Endothelial cell of umbilical vein (primary cell): ENCODE data around the gene AGXT. TPM values are rescaled to one million over a fixed set of nuclear protein-coding genes. Genes with fewer than 3 reads are reported as not detected.

Source experiments
- BruUV-seq: library from RNA; stranded (reverse); fragments of 400-500 nt; replicated peaks from 2 replicates; lab custom pipeline; 2021; lab: Mats Ljungman, UMichigan
- CTCF ChIA-PET: fragments of 300-600, 350-600 bp; sonication (Branson Sonifier 250); formaldehyde crosslinking; loops from one replicate; lab custom pipeline; 2021; ENCODE audit warnings: antibody characterized with exemption, inconsistent platforms; lab: Charles Lee
- POLR2A ChIA-PET: fragments of 300-600, 350-600 bp; sonication (Branson Sonifier 250); formaldehyde crosslinking; loops from one replicate; lab custom pipeline; 2021; ENCODE audit warnings: antibody characterized with exemption, inconsistent platforms; lab: Charles Lee
- DNase-seq: peaks from one replicate; pipeline ENCODE4 v3.0.0-alpha.2; 2011; ENCODE audit warnings: low read depth, low spot score
- FAIRE-seq: peaks from 2 replicates; lab custom pipeline; 2011; peaks lifted over from hg19 to GRCh38; lab: Jason Lieb, UNC
- H2AFZ ChIP-seq: 2 replicates; pipeline ENCODE4 v1.6.0; 2012; ENCODE audit warnings: low read depth, low read length, control low read depth, inconsistent platforms
- H3K27ac ChIP-seq: 2 replicates; pipeline ENCODE4 v1.5.1; 2011; ENCODE audit warnings: low read depth, mild to moderate bottlenecking, control low read depth, low read length, moderate library complexity; ENCODE audit not compliant: insufficient read depth
- H3K27me3 ChIP-seq, 2 experiments: 2 replicates each; pipeline versions ENCODE4 v1.6.0 to v1.6.1; 2011; ENCODE audit warnings: low read length in 2 of 2, mixed read lengths in 1 of 2; ENCODE audit not compliant: control insufficient read depth in 2 of 2, insufficient read depth in 2 of 2
- H3K36me3 ChIP-seq, 2 experiments: 2 replicates in 1 of 2; 3 replicates in 1 of 2; pipeline ENCODE4 v1.5.1; 2011; ENCODE audit warnings: low read length in 2 of 2, mild to moderate bottlenecking in 1 of 2, moderate library complexity in 1 of 2; ENCODE audit not compliant: control insufficient read depth in 2 of 2, insufficient read depth in 2 of 2; ENCODE audit errors: extremely low read depth in 1 of 2
- H3K4me1 ChIP-seq: 3 replicates; pipeline ENCODE4 v1.5.1; 2011; ENCODE audit warnings: mild to moderate bottlenecking, low read length; ENCODE audit not compliant: control insufficient read depth, insufficient read depth; ENCODE audit errors: extremely low read depth
- H3K4me2 ChIP-seq: 2 replicates; pipeline ENCODE4 v1.6.1; 2011; ENCODE audit warnings: low read length, control low read depth, mixed read lengths; ENCODE audit not compliant: insufficient read depth
- H3K4me3 ChIP-seq, 3 experiments: fragments of 200-600 bp in 1 of 3; sonication (generic), shearing (Covaris generic) in 1 of 3; replicated peaks in 1 of 3; 2 replicates each; pipeline ENCODE4 v1.5.1; 2011 to 2016; ENCODE audit warnings: control low read depth in 3 of 3, low read length in 3 of 3, mild to moderate bottlenecking in 2 of 3, inconsistent platforms in 1 of 3, low read depth in 1 of 3, moderate library complexity in 1 of 3; ENCODE audit not compliant: insufficient read depth in 1 of 3
- H3K79me2 ChIP-seq: 2 replicates; pipeline ENCODE4 v1.6.0; 2012; ENCODE audit warnings: low read length, inconsistent platforms; ENCODE audit not compliant: control insufficient read depth, insufficient read depth
- H3K9ac ChIP-seq: replicated peaks from 2 replicates; pipeline ENCODE3; 2011; ENCODE audit warnings: low read length, control low read depth; ENCODE audit not compliant: insufficient read depth; ENCODE audit errors: extremely low read depth
- H3K9me1 ChIP-seq: replicated peaks from 3 replicates; pipeline ENCODE4 v1.6.0; 2011; ENCODE audit warnings: mild to moderate bottlenecking, low read length; ENCODE audit not compliant: control insufficient read depth, insufficient read depth; ENCODE audit errors: extremely low read depth
- H3K9me3 ChIP-seq: replicated peaks from 2 replicates; pipeline ENCODE4 v1.5.1; 2012; ENCODE audit warnings: low read length, inconsistent platforms; ENCODE audit not compliant: control insufficient read depth, insufficient read depth
- H4K20me1 ChIP-seq: replicated peaks from 2 replicates; pipeline ENCODE3; 2011; ENCODE audit warnings: mild to moderate bottlenecking, low read length; ENCODE audit not compliant: control insufficient read depth, insufficient read depth; ENCODE audit errors: extremely low read depth
- EZH2 ChIP-seq: IDR thresholded peaks from 2 replicates; pipeline ENCODE4 v1.6.1; 2012; ENCODE audit warnings: borderline replicate concordance, low read depth, mild to moderate bottlenecking, moderate library complexity, low read length, inconsistent platforms; ENCODE audit not compliant: severe bottlenecking
- FOS ChIP-seq: IDR thresholded peaks from 2 replicates; pipeline ENCODE4 v1.6.1; 2011; ENCODE audit warnings: mild to moderate bottlenecking, low read length, moderate library complexity, borderline replicate concordance; ENCODE audit not compliant: insufficient read depth
- GATA2 ChIP-seq: IDR thresholded peaks from 2 replicates; pipeline ENCODE4 v1.7.0; 2011; ENCODE audit warnings: low read depth, mild to moderate bottlenecking, moderate library complexity, mixed read lengths, low read length; ENCODE audit not compliant: insufficient read length, insufficient read depth
- JUN ChIP-seq: IDR thresholded peaks from 2 replicates; pipeline ENCODE4 v1.6.1; 2011; ENCODE audit warnings: borderline replicate concordance, low read depth; ENCODE audit not compliant: insufficient read length, insufficient read depth
- MYC ChIP-seq: IDR thresholded peaks from one replicate; pipeline ENCODE4 v1.6.1; 2011; ENCODE audit warnings: mild to moderate bottlenecking, low read depth, low read length
- POLR2A ChIP-seq: IDR thresholded peaks from 2 replicates; pipeline ENCODE4 v1.6.1; 2012; ENCODE audit warnings: low read depth, mild to moderate bottlenecking, control low read depth, low read length
- POLR2AphosphoS5 ChIP-seq: IDR thresholded peaks from 2 replicates; pipeline ENCODE4 v1.6.1; 2012; ENCODE audit warnings: low read depth, mild to moderate bottlenecking, control low read depth, low read length, moderate library complexity; ENCODE audit not compliant: insufficient read depth
- dilution Hi-C: fragments of 300-500 bp; cut with MboI; formaldehyde crosslinking; loops from one replicate; pipeline ENCODE4 v1.15.0; 2019; ENCODE audit warnings: low sequenced_read_pairs; ENCODE audit not compliant: extremely low pct_ligation_motif_present
- intact Hi-C: fragments of 100-400 bp; cut with micrococcal nuclease; formaldehyde crosslinking; loops from one replicate; pipeline ENCODE4 v1.10.0; 2022
- polyA plus RNA-seq, 4 experiments: library from polyadenylated mRNA; depleted of rRNA in 3 of 4; stranded (reverse) in 3 of 4; unstranded in 1 of 4; fragments of >200 nt; gene quantifications; 2 replicates each; pipeline versions ENCODE4 v1.2.1 to v1.2.3, GENCODE V29; 2011 to 2012; ENCODE audit warnings: missing spikeins in 1 of 4
- total RNA-seq: library from RNA; stranded (reverse); gene quantifications from 2 replicates; pipeline ENCODE4 v1.2.3, GENCODE V29; 2021
- TF ChIP-seq, protein P1 (sequence below), 2 donors: IDR thresholded peaks; 1 replicate in 1 of 2; 2 replicates in 1 of 2; pipeline ENCODE4 v1.5.1; 2011; ENCODE audit warnings: low read length in 2 of 2, mild to moderate bottlenecking in 2 of 2, moderate library complexity in 2 of 2, control low read depth in 1 of 2, inconsistent platforms in 1 of 2, low read depth in 1 of 2; ENCODE audit not compliant: insufficient read depth in 1 of 2; ENCODE audit errors: extremely low read depth in 1 of 2
- TF ChIP-seq, protein P2 (sequence below): IDR thresholded peaks from 2 replicates; pipeline ENCODE4 v1.6.1; 2011; ENCODE audit not compliant: insufficient read depth, insufficient read length

The AGXT gene
- total and polyA plus RNA-seq, 2 donors (not counting 3 experiments of a cell fraction or from before 2014, with no cell fraction given): not detected

DNA sequence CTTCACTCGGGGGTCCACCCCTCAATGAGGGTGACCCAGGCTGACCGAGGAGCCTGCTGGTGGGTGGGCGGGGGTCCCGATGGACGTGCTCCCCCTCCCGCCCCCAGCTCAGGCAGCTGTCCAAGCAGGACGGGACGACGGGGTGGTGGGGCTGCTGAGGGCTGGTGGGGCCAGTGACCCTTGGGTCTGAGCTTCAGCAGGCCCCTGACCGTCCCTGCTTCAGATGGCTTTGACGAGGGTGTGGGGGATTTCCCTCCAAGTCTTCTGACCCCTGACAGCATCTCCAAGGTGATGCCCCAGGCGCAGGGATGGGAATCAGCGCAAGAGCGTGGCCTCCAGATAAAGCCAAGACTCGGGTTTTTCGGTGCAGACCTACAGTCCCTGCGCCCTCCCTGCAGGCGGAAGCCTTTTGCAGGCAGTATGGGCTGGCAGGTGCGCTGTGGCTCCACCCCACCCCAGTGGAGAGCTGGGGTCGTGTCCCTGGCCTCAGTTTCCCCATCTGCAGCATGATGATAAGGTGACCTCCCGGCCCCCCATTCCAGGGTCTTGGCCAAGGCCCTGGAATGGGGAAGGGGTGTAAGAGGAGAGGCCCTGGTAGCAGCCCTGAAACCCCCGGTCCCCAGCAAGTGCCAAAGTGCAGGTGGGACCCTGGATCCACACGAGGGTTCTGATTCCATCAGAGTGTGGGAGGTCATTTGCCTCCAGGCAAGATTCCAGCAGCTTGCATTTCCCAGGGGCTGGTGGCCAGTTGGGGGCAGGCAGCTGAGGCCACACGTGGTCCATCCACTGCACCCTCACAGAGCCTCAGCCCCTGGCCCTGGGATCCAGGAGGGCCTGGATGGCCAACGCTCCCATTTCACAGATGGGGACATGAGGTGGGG lies 46.3 kb downstream of the AGXT start:
- no peaks in the 10 kb centered on the region for H3K9me1 ChIP-seq
- FAIRE-seq (no peak), DNase-seq (no peak)
- no peak overlapping the region for H3K27ac ChIP-seq
- H3K4me3 ChIP-seq: no peak overlapping the region
- no peak overlapping the region for H2AFZ ChIP-seq
- dilution Hi-C loops (no loop called here), intact Hi-C loops (loop anchor here (1.0 to 10.0 kb wide), 8 partner anchors 17 to 313 kb away; partner anchors contain the start of gene PPP1R7)
- ChIA-PET CTCF (interaction anchor here (0.6 to 3.8 kb wide), 39 partner anchors 9 to 400 kb away, joined by 3 to 40 read pairs (median 3); partner anchors contain the start of genes CROCC2 and MAB21L4), POLR2A (no interaction called here)
- H3K4me1 ChIP-seq: peaks cover 15% of the 10 kb centered on the region
- no peaks in the 10 kb centered on the region for H4K20me1 ChIP-seq
- TF ChIP-seq FOS: no peak
- TF ChIP-seq, protein P1, sequence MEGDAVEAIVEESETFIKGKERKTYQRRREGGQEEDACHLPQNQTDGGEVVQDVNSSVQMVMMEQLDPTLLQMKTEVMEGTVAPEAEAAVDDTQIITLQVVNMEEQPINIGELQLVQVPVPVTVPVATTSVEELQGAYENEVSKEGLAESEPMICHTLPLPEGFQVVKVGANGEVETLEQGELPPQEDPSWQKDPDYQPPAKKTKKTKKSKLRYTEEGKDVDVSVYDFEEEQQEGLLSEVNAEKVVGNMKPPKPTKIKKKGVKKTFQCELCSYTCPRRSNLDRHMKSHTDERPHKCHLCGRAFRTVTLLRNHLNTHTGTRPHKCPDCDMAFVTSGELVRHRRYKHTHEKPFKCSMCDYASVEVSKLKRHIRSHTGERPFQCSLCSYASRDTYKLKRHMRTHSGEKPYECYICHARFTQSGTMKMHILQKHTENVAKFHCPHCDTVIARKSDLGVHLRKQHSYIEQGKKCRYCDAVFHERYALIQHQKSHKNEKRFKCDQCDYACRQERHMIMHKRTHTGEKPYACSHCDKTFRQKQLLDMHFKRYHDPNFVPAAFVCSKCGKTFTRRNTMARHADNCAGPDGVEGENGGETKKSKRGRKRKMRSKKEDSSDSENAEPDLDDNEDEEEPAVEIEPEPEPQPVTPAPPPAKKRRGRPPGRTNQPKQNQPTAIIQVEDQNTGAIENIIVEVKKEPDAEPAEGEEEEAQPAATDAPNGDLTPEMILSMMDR (IDR thresholded peaks at IDR 0.05; ENCODE audit: extremely low read depth in 1 of 2, insufficient read depth in 1 of 2, low read depth in 1 of 2, low read length in 2 of 2): no peak
- TF ChIP-seq, protein P2, sequence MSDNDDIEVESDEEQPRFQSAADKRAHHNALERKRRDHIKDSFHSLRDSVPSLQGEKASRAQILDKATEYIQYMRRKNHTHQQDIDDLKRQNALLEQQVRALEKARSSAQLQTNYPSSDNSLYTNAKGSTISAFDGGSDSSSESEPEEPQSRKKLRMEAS: no peak
- no peak for TF ChIP-seq GATA2
- no peak for TF ChIP-seq POLR2AphosphoS5
- no peak for TF ChIP-seq EZH2
- no peak for TF ChIP-seq MYC
- no peak for TF ChIP-seq POLR2A
- TF ChIP-seq JUN: no peak
- H3K36me3 ChIP-seq: no peaks in the 10 kb centered on the region
- H3K9ac ChIP-seq: no peak overlapping the region
- H3K79me2 ChIP-seq: no peaks in the 10 kb centered on the region
- no TSS peak for BruUV-seq
- H3K4me2 ChIP-seq: no peak overlapping the region
- H3K9me3 ChIP-seq: no peaks in the 10 kb centered on the region
- no peaks in the 10 kb centered on the region for H3K27me3 ChIP-seq
